Glutamatergic neuron (in vitro differentiated cells): Measurements from ENCODE around the gene TMIGD2. TPM values are rescaled to one million over a fixed set of nuclear protein-coding genes. Genes with fewer than 3 reads are reported as not detected.
"Not testable (repeated sequence)": the region's sequence is repeated elsewhere in the genome, so short reads cannot be mapped to it uniquely, and the experiment has no call there.

Experiments used
- DNase-seq: peaks from one replicate; pipeline ENCODE4 v3.0.0; 2022
- H3K27ac Mint-ChIP-seq: one replicate; pipeline ENCODE4 v1.8.0; 2020; ENCODE audit warnings: mild to moderate bottlenecking, mixed read lengths, inconsistent platforms; ENCODE audit not compliant: unreplicated experiment
- H3K27me3 Mint-ChIP-seq: one replicate; pipeline ENCODE4 v1.8.0; 2020; ENCODE audit warnings: mild to moderate bottlenecking, moderate library complexity, mixed read lengths, inconsistent platforms; ENCODE audit not compliant: unreplicated experiment
- H3K36me3 Mint-ChIP-seq: one replicate; pipeline ENCODE4 v1.8.0; 2020; ENCODE audit warnings: mild to moderate bottlenecking, mixed read lengths, inconsistent platforms; ENCODE audit not compliant: unreplicated experiment
- H3K4me1 Mint-ChIP-seq: one replicate; pipeline ENCODE4 v1.8.0; 2020; ENCODE audit warnings: mild to moderate bottlenecking, low read depth, mixed read lengths, inconsistent platforms; ENCODE audit not compliant: unreplicated experiment
- H3K4me3 Mint-ChIP-seq: one replicate; pipeline ENCODE4 v1.8.0; 2020; ENCODE audit warnings: mild to moderate bottlenecking, mixed read lengths, inconsistent platforms; ENCODE audit not compliant: unreplicated experiment
- H3K9me3 Mint-ChIP-seq: one replicate; pipeline ENCODE4 v1.8.0; 2020; ENCODE audit warnings: mild to moderate bottlenecking, moderate library complexity, mixed read lengths, inconsistent platforms; ENCODE audit not compliant: unreplicated experiment
- total RNA-seq: library from RNA; stranded (reverse); fragmentation: NEBNext Ultra II Directional; extraction: Animal tissue kit (Norgen Biotek cat#: 25700); gene quantifications from one replicate; pipeline ENCODE4 v1.2.1, GENCODE V29; 2021; ENCODE audit not compliant: unreplicated experiment
- TF ChIP-seq, protein P1 (sequence below): fragments of 200-600 bp; sonication (generic); IDR thresholded peaks from one replicate; pipeline ENCODE4 v1.5.0; 2021; ENCODE audit not compliant: partially characterized antibody, unreplicated experiment

Gene TMIGD2
- total RNA-seq, 1 donor from 2014 or later = not detected

DNA sequence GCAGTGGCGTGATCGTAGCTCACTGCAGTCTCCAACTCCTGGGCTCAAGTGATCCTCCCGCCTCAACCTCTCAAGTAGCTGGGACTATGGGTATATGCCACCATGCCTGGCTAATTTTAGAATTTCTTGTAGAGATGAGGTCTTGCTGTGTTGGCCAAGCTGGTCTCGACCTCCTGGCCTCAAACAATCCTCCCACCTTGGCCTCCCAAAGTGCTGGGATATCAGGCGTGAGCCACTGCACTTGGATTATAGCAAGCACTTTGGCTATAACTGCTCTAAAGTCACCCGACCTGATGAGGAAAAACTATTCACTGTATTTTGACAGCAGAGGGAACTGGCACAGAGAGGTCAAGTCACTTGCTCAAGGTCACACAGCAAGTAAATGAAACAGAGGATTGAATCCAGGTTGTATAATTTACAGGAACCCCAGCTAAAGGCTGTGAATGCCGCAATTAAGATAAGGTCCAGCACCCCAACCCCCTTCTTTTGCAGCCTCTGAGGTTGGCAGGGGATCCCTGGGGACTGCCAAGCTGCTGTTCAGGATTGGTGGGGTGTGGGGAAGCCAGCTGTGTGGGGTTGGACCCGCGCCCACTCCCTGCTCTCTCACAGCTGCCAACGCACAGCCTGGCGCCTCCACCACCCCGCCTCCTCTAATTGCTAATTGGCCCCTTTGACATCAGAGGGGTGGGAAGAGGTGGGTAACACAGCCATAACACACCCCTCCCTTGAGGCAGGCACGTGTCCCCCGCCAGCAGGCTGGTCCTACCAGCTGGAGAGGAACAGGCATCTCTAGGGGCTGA lies 6.0 kb downstream of the TMIGD2 start:
- TF ChIP-seq, protein P1, sequence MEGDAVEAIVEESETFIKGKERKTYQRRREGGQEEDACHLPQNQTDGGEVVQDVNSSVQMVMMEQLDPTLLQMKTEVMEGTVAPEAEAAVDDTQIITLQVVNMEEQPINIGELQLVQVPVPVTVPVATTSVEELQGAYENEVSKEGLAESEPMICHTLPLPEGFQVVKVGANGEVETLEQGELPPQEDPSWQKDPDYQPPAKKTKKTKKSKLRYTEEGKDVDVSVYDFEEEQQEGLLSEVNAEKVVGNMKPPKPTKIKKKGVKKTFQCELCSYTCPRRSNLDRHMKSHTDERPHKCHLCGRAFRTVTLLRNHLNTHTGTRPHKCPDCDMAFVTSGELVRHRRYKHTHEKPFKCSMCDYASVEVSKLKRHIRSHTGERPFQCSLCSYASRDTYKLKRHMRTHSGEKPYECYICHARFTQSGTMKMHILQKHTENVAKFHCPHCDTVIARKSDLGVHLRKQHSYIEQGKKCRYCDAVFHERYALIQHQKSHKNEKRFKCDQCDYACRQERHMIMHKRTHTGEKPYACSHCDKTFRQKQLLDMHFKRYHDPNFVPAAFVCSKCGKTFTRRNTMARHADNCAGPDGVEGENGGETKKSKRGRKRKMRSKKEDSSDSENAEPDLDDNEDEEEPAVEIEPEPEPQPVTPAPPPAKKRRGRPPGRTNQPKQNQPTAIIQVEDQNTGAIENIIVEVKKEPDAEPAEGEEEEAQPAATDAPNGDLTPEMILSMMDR = no peak
- H3K9me3 Mint-ChIP-seq = peaks cover 1% of the 10 kb centered on the region
- no peak overlapping the region for H3K4me3 Mint-ChIP-seq
- H3K27me3 Mint-ChIP-seq = peaks cover 2% of the 10 kb centered on the region
- H3K4me1 Mint-ChIP-seq = peaks cover 4% of the 10 kb centered on the region
- H3K36me3 Mint-ChIP-seq = no peaks in the 10 kb centered on the region
- no peak overlapping the region for H3K27ac Mint-ChIP-seq
- peak; percentile 42 for DNase-seq

DNA sequence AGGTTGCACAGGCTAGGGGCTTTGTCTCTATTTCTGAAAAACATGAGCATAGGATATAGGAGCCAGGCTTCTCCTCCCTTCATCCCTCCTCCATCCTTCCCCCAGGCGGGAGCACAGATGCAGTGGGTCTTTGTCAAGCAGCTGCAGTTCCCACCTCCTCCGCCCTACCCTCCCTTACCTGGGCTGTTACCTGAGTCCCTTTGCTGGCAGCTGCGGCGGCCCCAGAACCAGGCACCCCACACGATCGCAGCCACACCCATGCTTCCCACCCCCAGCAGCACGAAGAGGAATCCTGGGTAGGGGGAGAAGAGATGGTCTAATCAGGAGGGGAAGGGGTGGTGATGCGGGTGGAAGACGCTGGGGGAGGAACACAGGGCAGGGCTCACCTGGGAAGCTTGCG lies 7.8 kb downstream of the TMIGD2 start:
- no peak overlapping the region for H3K4me3 Mint-ChIP-seq
- H3K27me3 Mint-ChIP-seq = peaks cover 2% of the 10 kb centered on the region
- H3K27ac Mint-ChIP-seq = no peak overlapping the region
- DNase-seq = no peak
- TF ChIP-seq, protein P1 = no peak
- H3K4me1 Mint-ChIP-seq = peaks cover 7% of the 10 kb centered on the region
- no peaks in the 10 kb centered on the region for H3K36me3 Mint-ChIP-seq
- peaks cover 2% of the 10 kb centered on the region for H3K9me3 Mint-ChIP-seq

DNA sequence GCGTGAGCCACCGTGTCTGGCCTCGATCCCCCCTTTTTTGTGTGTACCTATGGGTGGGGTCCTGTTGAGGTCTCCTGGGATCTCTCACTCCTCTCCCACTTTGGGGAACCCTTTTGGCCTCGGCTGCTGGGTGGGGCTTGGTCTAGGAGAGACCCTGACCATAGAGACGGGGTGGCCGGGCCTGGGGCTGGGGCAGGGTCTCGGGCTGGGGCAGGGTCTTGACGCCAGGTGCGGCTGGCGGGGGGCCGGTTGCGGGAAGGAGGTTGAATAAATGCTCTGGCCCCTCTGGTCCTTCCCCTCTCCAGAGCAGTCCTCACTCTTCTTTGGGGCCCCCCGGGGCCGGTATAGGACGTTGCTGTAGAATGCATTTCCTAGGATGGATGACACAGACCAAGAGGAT lies 9.7 kb downstream of the TMIGD2 start:
- H3K36me3 Mint-ChIP-seq = no peaks in the 10 kb centered on the region
- H3K27me3 Mint-ChIP-seq = peaks cover 2% of the 10 kb centered on the region
- no peak overlapping the region for H3K27ac Mint-ChIP-seq
- H3K9me3 Mint-ChIP-seq = peaks cover 4% of the 10 kb centered on the region
- H3K4me3 Mint-ChIP-seq = no peak overlapping the region
- H3K4me1 Mint-ChIP-seq = peaks cover 7% of the 10 kb centered on the region
- TF ChIP-seq, protein P1 = no peak
- no peak for DNase-seq

DNA sequence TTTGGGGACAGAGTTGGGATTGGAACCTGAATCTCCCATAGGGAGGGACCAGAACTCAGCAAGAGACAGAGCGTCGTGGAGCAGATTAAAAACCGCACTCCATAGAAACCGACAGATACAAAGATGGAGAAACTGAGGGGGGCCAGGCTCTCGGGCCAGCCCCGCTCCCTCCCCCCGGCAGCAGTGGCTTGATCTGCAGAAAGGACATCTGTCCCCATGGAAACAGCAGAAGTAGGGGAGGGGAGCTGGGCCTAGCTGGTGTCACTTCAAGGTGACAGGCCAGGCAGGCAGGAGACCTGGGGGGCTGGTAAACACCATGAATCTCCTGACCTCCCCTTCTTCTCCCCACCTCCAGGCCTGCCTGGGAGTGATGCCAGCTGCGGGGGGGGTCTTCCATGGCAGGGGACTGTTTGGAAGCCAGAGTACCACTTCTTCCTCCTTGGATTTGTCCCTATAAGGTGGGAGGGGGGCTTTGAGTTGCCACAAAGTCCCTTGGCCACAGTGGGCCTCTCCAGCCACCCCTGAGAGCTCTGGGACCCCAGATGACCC lies 10.9 kb downstream of the TMIGD2 start:
- DNase-seq = no peak
- Mint-ChIP-seq H3K4me3 (peak overlapping the region; percentile 64), H3K9me3 (peaks cover 4% of the 10 kb centered on the region), H3K36me3 (no peaks in the 10 kb centered on the region), H3K27me3 (peaks cover 4% of the 10 kb centered on the region), H3K27ac (peak overlapping the region; percentile 48), H3K4me1 (peaks cover 5% of the 10 kb centered on the region)
- TF ChIP-seq, protein P1 = no peak

DNA sequence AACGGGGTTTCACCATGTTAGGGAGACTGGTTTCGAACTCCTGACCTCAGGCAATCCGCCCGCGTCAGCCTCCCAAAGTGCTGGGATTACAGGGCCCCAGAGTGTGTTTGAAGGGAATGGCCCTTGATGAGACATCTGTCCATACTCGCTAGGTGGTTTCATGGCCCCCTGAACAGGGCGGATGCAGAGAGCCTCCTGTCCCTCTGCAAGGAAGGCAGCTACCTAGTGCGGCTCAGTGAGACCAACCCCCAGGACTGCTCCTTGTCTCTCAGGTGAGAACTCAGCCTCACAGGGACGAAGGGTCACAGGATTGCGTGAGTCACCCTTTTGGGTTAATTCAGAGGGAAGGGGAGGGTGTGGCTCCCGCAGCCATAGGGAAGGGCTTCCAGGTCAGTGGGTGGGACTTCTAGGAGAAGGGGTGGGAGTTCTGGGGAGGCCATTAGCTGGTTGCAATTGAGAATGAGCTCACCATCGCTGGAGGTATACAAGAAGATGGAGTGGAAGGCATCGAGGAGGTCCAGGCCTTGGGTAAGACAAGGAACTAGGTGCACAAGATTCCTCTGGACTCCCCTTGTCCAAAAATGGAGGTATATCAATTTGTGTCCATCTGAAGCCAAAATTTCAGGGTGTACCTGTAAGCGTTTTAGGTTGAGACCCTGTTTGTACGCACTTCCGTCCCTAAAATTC lies 14.0 kb downstream of the TMIGD2 start:
- Mint-ChIP-seq H3K4me3 (no peak overlapping the region), H3K27me3 (peaks cover 4% of the 10 kb centered on the region), H3K9me3 (peaks cover 4% of the 10 kb centered on the region), H3K4me1 (peaks cover 4% of the 10 kb centered on the region), H3K36me3 (no peaks in the 10 kb centered on the region), H3K27ac (no peak overlapping the region)
- TF ChIP-seq, protein P1 = no peak
- DNase-seq = no peak

DNA sequence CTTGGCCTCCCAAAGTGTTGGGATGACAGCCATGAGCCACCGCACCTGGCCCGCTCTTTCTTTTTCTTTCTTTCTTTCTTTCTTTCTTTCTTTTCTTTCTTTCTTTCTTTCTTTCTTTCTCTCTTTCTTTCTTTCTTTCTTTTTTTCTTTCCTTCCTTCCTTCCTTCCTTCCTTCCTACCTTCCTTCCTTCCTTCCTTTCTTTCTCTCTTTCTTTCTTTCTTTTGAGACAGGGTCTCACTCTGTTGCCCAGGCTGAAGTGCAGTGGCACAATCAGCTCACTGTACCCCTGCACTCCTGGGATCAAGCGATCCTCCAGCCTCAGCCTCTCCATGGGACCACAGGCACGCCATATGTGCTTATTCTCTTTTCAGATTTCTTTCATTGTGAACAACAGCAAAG lies 16.0 kb downstream of the TMIGD2 start:
- H3K4me1 Mint-ChIP-seq, H3K4me3 Mint-ChIP-seq, H3K36me3 Mint-ChIP-seq, H3K9me3 Mint-ChIP-seq, H3K27me3 Mint-ChIP-seq, DNase-seq, H3K27ac Mint-ChIP-seq: not testable (repeated sequence)
